ENCODE results near the gene CD6.

DNA sequence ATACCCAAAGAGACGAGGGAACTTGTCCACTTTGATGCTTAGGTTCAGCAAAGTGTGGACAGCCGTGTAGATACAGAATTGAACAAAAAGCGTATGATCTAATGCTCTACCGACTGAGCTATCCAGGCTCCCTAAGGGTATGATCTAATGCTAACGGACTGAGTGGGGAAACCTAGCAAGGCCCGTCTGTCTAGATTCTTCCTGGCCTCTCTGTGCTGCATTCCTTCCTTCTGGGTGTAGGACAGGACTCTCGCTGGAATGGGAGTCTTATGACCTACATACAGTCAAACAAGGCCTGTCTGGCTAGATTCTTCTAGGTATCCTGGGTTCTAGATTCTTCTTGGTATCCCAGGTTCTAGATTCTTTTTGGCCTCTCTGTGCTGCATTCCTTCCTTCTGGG lies 11.1 kb upstream of the CD6 start:
- TF ChIP-seq CTCF (IDR thresholded peaks at IDR 0.05) (no peak), EZH2 (IDR thresholded peaks at IDR 0.05) (no peak)
